Measurements from ENCODE around the gene C9orf72. TPM values are rescaled to one million over a fixed set of nuclear protein-coding genes. Genes with fewer than 3 reads are reported as not detected.
"Not testable (repeated sequence)": the region's sequence is repeated elsewhere in the genome, so short reads cannot be mapped to it uniquely, and the experiment has no call there.

The C9orf72 gene
- total RNA-seq, 2 donors from 2014 or later, result 13.9 to 19.6 TPM

- H3K9me3 Mint-ChIP-seq, result peaks cover 0 to 4% of the 10 kb centered on the region in 2 donors
- no peak overlapping the region for H3K27ac Mint-ChIP-seq
- DNase-seq (ENCODE audit: low spot score in 2 of 2) (no peak), ATAC-seq (no peak)
- peaks cover 0 to 8% of the 10 kb centered on the region in 2 donors for H3K36me3 Mint-ChIP-seq
Measured at GRCh38 chr9:27510780-27511179, 62.5 kb downstream of the C9orf72 start.

DNA sequence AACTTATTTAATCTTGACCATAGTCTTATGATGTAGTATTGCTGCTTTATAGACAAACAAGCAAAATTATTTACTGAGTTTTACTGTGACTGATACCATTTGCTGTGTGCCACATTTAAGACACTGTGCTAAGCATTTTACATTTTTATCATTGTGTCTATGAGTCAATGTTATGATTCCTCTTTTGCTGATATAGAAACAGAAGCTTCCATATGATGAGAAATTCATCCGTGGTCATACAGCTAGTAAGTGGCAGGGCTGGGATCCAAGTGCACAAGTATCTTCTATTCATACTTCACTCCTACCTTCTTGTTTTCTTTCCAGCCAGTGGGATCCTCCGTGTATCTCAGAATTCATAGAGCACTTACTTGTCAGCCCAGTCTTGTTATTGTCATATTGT lies 66.3 kb downstream of the C9orf72 start:
- peaks cover 6 to 8% of the 10 kb centered on the region in 2 donors for H3K36me3 Mint-ChIP-seq
- peaks cover 0 to 4% of the 10 kb centered on the region in 2 donors for H3K9me3 Mint-ChIP-seq
- ATAC-seq, result no peak
- H3K27ac Mint-ChIP-seq, result no peak overlapping the region
- DNase-seq (ENCODE audit: low spot score in 2 of 2), result no peak

- Mint-ChIP-seq H3K36me3 (peaks cover 6 to 8% of the 10 kb centered on the region in 2 donors), H3K27ac (peak overlapping the region; percentile 26 to 29), H3K9me3 (peaks cover 0 to 4% of the 10 kb centered on the region in 2 donors)
- ATAC-seq (peak; percentile 87 to 91), DNase-seq (ENCODE audit: low spot score in 2 of 2) (no peak)
Measured at GRCh38 chr9:27505744-27506161, 67.5 kb downstream of the C9orf72 start.

- Mint-ChIP-seq H3K9me3 (peaks cover 0 to 4% of the 10 kb centered on the region in 2 donors), H3K36me3 (peaks cover 6 to 8% of the 10 kb centered on the region in 2 donors), H3K27ac (peak overlapping the region in 1 of 2 donors; percentile 10)
- ATAC-seq, result peak; percentile 26 to 50
- no peak for DNase-seq (ENCODE audit: low spot score in 2 of 2)
Measured at GRCh38 chr9:27504259-27504658, 69.0 kb downstream of the C9orf72 start.

DNA sequence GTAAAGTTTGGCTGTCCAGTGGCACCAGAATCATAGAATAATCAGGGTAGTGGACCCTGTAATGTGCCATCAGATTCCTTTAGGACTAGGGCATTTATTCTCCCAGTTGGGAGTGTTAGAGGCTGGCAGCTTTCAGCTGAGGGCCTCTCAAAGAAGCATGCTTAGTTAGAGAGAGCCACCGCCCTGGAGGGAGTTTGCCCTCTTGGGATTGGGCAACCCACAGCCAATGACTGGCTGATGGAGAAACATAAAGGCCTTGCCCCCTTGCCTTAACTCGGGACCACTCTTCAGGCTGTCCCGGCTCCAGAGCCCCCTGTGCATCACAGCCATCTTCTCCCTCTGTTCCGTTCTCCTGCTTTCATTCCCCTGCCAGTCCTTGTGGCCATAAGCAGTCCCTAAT lies 69.7 kb downstream of the C9orf72 start:
- Mint-ChIP-seq H3K9me3 (peaks cover 0 to 4% of the 10 kb centered on the region in 2 donors), H3K27ac (peak overlapping the region in 1 of 2 donors; percentile 10), H3K36me3 (peaks cover 6 to 8% of the 10 kb centered on the region in 2 donors)
- DNase-seq (ENCODE audit: low spot score in 2 of 2), result no peak
- ATAC-seq, result no peak

- DNase-seq (ENCODE audit: low spot score in 2 of 2); H3K9me3 Mint-ChIP-seq; H3K36me3 Mint-ChIP-seq; H3K27ac Mint-ChIP-seq; ATAC-seq: not testable (repeated sequence)
Measured at GRCh38 chr9:27500902-27501301, 72.4 kb downstream of the C9orf72 start.

GRCh38 chr9:27499451-27499850 lies 73.8 kb downstream of the C9orf72 start:
- Mint-ChIP-seq H3K27ac (no peak overlapping the region), H3K36me3 (peaks cover 2 to 8% of the 10 kb centered on the region in 2 donors), H3K9me3 (no peaks in the 10 kb centered on the region)
- ATAC-seq (peak; percentile 82 to 88), DNase-seq (ENCODE audit: low spot score in 2 of 2) (no peak)

- Mint-ChIP-seq H3K36me3 (peaks cover 6 to 7% of the 10 kb centered on the region in 2 donors), H3K27ac (peak overlapping the region in 1 of 2 donors; percentile 44), H3K9me3 (peaks cover 0 to 4% of the 10 kb centered on the region in 2 donors)
- DNase-seq (ENCODE audit: low spot score in 2 of 2) (no peak), ATAC-seq (no peak)
Measured at GRCh38 chr9:27497883-27498417, 75.3 kb downstream of the C9orf72 start.

Other genes with a start within 250 kb of the C9orf72 start
- gene IFNK, start 49.2 kb downstream of the C9orf72 start, total RNA-seq, result not detected
- gene MOB3B, start 43.7 kb downstream of the C9orf72 start, total RNA-seq, result 1 to 10 TPM; 1.3 to 2.3 TPM

Data from activated naive CD4-positive, alpha-beta T cell treated with anti-CD3 and anti-CD28 coated beads, Interleukin-2, amount 50 U/mL, for 72 hours (primary cell).